LoVo (cell line): ENCODE results near the gene PPP1R12B.
"Not testable (repeated sequence)": the region's sequence is repeated elsewhere in the genome, so short reads cannot be mapped to it uniquely, and the experiment has no call there.

Source experiments
- DNase-seq: peaks from one replicate; pipeline ENCODE4 v3.0.0-alpha.2; 2016; ENCODE audit warnings: low spot score

PPP1R12B gene

GRCh38 chr1:202531812-202532616 is 183.5 kb downstream of the PPP1R12B start:
- not testable (repeated sequence) for DNase-seq

GRCh38 chr1:202539166-202539574 is 190.7 kb downstream of the PPP1R12B start:
- DNase-seq: not testable (repeated sequence)

- not testable (repeated sequence) for DNase-seq
Observed at GRCh38 chr1:202539583-202539982, 191.1 kb downstream of the PPP1R12B start.

- no peak for DNase-seq
Observed at GRCh38 chr1:202540014-202540413, 191.5 kb downstream of the PPP1R12B start.

GRCh38 chr1:202540448-202540847 is 191.9 kb downstream of the PPP1R12B start:
- no peak for DNase-seq

- DNase-seq: not testable (repeated sequence)
Observed at GRCh38 chr1:202540858-202541257, 192.4 kb downstream of the PPP1R12B start.

- not testable (repeated sequence) for DNase-seq
Observed at GRCh38 chr1:202542415-202542814, 193.9 kb downstream of the PPP1R12B start.

- not testable (repeated sequence) for DNase-seq
Observed at GRCh38 chr1:202543537-202543936, 195.0 kb downstream of the PPP1R12B start.

- DNase-seq: not testable (repeated sequence)
Observed at GRCh38 chr1:202544766-202545449, 196.4 kb downstream of the PPP1R12B start.

GRCh38 chr1:202545647-202546303 is 197.3 kb downstream of the PPP1R12B start:
- DNase-seq: not testable (repeated sequence)

GRCh38 chr1:202546377-202546776 is 197.9 kb downstream of the PPP1R12B start:
- DNase-seq: not testable (repeated sequence)

GRCh38 chr1:202546796-202547195 is 198.3 kb downstream of the PPP1R12B start:
- not testable (repeated sequence) for DNase-seq

- no peak for DNase-seq
Observed at GRCh38 chr1:202547215-202547614, 198.7 kb downstream of the PPP1R12B start.

GRCh38 chr1:202550088-202550487 is 201.6 kb downstream of the PPP1R12B start:
- DNase-seq: not testable (repeated sequence)

- DNase-seq: no peak
Observed at GRCh38 chr1:202551683-202552082, 203.2 kb downstream of the PPP1R12B start.

- DNase-seq: not testable (repeated sequence)
Observed at GRCh38 chr1:202552615-202553014, 204.1 kb downstream of the PPP1R12B start.

- not testable (repeated sequence) for DNase-seq
Observed at GRCh38 chr1:202553078-202553477, 204.6 kb downstream of the PPP1R12B start.

- DNase-seq: peak; percentile 8
Observed at GRCh38 chr1:202553560-202554038, 205.1 kb downstream of the PPP1R12B start.

- peak; percentile 7 for DNase-seq
Observed at GRCh38 chr1:202554619-202555018, 206.1 kb downstream of the PPP1R12B start.

- not testable (repeated sequence) for DNase-seq
Observed at GRCh38 chr1:202556037-202556436, 207.5 kb downstream of the PPP1R12B start.

- not testable (repeated sequence) for DNase-seq
Observed at GRCh38 chr1:202557662-202558061, 209.2 kb downstream of the PPP1R12B start.

- DNase-seq: no peak
Observed at GRCh38 chr1:202561240-202561639, 212.7 kb downstream of the PPP1R12B start.
